GM12875 (cell line): ENCODE measurements around the gene NEMP1.

Source experiments
- H3K4me3 ChIP-seq: one replicate; pipeline ENCODE4 v1.5.1; 2011; ENCODE audit warnings: low read depth, low read length, control low read depth
- CTCF ChIP-seq: IDR thresholded peaks from 2 replicates; pipeline ENCODE4 v1.5.1; 2011; ENCODE audit warnings: low read depth, mild to moderate bottlenecking, control low read depth, inconsistent platforms, low read length, moderate library complexity, borderline replicate concordance; ENCODE audit not compliant: insufficient read depth

Gene NEMP1

DNA sequence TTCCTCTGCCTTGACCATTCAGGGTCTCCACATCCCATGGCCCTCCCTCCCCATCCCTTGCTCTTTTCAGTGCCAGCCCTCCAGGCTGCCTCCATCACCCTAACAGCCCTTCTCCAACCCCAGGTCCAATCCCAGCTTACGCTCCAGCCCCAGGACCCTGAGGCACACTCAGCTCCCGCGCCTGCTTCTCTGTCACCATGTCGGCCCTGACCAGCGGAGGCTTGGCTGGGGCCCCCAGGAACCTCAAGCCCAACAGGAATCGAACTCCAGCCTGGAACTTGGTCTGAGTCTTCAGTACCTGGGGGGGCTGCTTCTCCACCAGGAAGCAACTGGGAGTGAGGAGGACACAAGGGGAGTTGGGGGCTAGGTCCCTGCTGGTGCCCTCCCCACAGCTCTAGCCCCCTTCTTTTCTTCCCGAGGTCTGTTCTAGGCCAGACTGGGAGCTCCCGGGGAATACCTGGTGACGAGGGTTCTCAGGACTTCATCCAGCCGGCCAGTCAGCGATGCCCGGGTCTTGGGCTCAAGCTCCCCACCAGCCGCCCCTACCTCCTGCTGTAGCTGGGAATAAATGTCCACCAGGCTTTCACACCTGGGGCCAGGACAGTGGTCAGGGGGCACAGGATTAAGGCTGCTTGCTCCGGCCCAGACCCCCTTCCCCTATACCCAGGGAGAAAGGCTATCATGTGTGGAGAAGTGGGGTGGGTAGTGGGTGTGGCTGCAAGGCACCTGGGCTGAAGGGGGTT lies 26.6 kb upstream of the NEMP1 start:
- TF ChIP-seq CTCF = no peak
- H3K4me3 ChIP-seq = no peak overlapping the region

DNA sequence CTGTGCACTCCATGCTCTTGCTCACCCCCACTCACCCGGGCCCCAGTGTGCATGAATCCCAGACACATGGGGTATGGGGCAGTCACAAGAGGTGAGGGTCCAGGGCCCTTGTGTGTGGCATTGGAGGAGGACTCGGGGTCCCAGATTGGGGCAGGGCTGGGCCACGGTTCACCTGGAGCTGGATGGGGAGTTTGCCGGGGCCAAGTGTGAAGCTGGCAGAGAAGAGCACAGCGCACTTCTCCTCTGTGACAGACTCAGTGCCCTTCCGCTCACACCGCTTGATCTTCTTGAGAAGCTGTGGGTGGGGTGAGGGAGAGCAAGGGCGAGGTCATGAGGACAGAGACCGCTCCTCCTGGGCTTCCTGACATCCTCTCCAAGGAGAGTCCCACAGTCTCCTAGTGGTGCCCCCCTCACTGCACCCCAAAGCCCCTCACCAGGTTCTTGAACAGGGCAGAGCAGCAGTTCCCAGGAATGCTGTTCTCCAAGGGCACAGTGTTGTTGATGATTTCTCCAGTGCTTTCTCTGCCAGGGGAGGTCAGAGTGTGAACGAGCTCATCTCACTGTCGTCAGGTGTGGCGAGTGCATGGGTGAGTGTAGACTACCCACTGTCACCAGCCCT lies 25.8 kb upstream of the NEMP1 start:
- no peak for TF ChIP-seq CTCF
- H3K4me3 ChIP-seq = no peak overlapping the region

GRCh38 chr12:57103856-57104255 lies 25.3 kb upstream of the NEMP1 start:
- H3K4me3 ChIP-seq = no peak overlapping the region
- no peak for TF ChIP-seq CTCF

DNA sequence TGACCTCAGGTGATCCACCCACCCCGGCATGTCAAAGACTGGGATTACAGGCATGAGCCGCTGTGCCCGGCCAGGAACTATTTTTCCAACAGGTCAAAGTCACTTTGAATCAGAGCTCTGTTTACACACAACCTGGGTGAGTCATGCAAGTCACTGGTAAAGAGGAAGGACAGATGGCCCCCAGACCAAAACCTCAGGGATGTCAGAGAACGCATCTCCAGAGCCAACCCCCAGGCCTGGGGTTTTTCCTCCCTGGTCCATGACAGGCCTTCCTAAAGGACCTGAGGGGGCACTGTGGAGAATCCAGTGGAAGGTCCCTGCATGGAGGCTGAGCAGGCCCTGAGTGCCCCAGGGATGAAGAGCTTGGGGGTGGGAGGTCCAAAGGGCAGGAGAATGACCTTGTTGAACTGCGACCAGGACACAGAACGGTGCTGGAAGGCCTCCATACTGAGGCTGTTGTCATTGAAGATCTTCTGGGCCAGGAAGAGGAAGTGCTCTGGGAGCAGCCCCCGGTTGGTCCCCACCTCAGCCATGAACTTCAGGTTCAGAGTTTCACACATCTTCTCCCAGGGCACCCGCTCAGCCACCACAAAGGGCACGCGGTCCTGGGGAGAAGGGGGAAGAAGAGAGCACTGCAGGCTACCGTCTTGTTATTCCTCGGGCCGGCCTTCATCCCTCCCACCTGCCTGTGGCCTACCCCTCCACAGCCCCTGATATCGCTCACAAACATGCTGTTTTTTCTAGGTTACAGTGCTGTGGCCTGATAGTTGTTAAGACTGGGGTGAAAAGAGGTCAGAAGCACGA lies 23.5 kb upstream of the NEMP1 start:
- no peak overlapping the region for H3K4me3 ChIP-seq
- TF ChIP-seq CTCF = no peak

- no peak overlapping the region for H3K4me3 ChIP-seq
- TF ChIP-seq CTCF = no peak
Observed at GRCh38 chr12:57099766-57100165, 21.2 kb upstream of the NEMP1 start.

DNA sequence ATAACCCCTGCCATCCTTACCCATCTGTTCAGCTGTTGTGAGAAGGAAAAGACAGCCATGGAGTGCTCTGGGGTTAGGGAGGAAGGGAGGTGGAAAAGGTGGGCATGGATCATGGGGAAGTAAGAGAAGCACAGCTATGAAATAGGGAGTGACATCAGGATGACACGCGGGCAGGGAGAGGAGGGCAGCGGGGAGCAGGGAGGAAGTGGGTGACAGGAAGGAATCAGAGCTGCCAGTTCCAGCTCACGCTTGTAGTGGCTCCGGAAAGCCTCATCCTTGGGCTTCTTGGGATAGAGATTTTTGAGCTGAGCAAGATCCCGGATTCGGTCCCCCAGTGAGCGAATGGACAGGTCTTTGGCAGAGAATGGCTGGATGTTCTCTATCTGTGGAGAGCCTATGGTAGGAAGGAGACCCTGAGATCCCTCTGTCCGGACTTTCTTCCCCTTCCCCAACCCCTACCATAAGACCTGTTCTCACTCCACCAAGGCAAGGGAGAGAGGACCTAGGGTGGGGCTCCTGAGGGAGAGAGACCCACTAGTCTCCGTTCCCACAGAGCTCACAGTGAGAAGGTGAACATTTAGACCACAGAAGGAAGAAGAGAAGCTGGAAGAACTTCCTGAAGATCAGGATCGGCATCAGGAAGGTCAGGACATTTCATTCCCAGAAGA lies 20.6 kb upstream of the NEMP1 start:
- no peak for TF ChIP-seq CTCF
- no peak overlapping the region for H3K4me3 ChIP-seq

DNA sequence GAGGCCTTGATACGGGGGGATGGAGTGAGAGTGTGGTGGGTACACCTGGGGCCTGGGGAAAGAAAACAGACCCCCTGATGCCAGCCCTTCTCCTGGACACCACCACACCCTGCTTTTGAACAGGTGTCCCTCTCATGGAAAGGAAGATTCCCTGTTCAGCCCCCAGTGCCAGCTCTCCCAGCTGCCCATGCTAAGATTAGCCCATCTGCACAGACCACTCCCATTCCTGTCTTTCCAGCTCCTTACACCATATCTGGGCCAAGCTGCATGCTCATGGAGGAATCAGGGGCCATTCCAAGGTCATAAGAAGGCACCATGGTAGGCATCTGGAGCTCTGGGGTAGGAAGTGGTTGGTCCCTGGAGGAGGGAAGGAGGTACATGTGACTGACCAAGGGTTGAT lies 20.0 kb upstream of the NEMP1 start:
- TF ChIP-seq CTCF = no peak
- H3K4me3 ChIP-seq = no peak overlapping the region
